K562 (cell line): ENCODE data around the gene PRDX2. TPM values are rescaled to one million over a fixed set of nuclear protein-coding genes. Genes with fewer than 3 reads are reported as not detected.

ENCODE experiments used
- ATAC-seq: fragments of 200-7000 bp; cut with Tn5 transposase; 3 replicates; pipeline ENCODE4 v1.9.1; 2020; ENCODE audit warnings: moderate library complexity
- BruUV-seq: library from RNA; stranded (reverse); fragments of 400-500 nt; replicated peaks from 2 replicates; lab custom pipeline; 2021; lab: Mats Ljungman, UMichigan
- CTCF ChIA-PET: fragments of 300-600 bp; formaldehyde crosslinking; extraction: SDS; loops from one replicate; lab custom pipeline; 2021; ENCODE audit warnings: low intra/inter-chr PET ratio; lab: Yijun Ruan, JAX
- POLR2A ChIA-PET: fragments of 300-600, 350-650 bp; sonication (Branson Sonifier 250); formaldehyde crosslinking; extraction: SDS; loops from one replicate; lab custom pipeline; 2021; ENCODE audit warnings: antibody characterized with exemption, inconsistent platforms; lab: Yijun Ruan, JAX
- DNase-seq, 4 experiments: peaks; one replicate each; pipeline versions ENCODE4 v3.0.0 to v3.0.0-alpha.2; 2011 to 2018; ENCODE audit warnings: low spot score in 3 of 4, mixed read lengths in 3 of 4; ENCODE audit errors: extremely low read depth in 1 of 4
- FAIRE-seq: peaks from 2 replicates; lab custom pipeline; 2011; peaks lifted over from hg19 to GRCh38; lab: Jason Lieb, UNC
- H2AFZ ChIP-seq: 2 replicates; pipeline ENCODE4 v1.6.0; 2011; ENCODE audit warnings: low read depth, low read length, control low read depth, inconsistent platforms
- H3K27ac ChIP-seq: fragments of 200-600 bp; 3 replicates; pipeline ENCODE4 v1.8.0; 2011; ENCODE audit warnings: low read depth, mild to moderate bottlenecking, control low read depth, inconsistent platforms, low read length, moderate library complexity, mixed read lengths; ENCODE audit errors: extremely low read depth
- H3K27me3 ChIP-seq, 2 experiments: fragments of 300-600 bp in 1 of 2; 2 replicates in 1 of 2; 3 replicates in 1 of 2; pipeline versions ENCODE4 v1.6.0 to v1.8.0; 2011; ENCODE audit warnings: inconsistent platforms in 2 of 2, low read length in 2 of 2, mild to moderate bottlenecking in 1 of 2, mixed read lengths in 1 of 2, moderate library complexity in 1 of 2; ENCODE audit not compliant: control insufficient read depth in 2 of 2, insufficient read depth in 2 of 2
- H3K36me3 ChIP-seq: fragments of 300-600 bp; 3 replicates; pipeline ENCODE4 v1.8.0; 2011; ENCODE audit warnings: mild to moderate bottlenecking, low read length, inconsistent platforms; ENCODE audit not compliant: control insufficient read depth, insufficient read depth
- H3K4me1 ChIP-seq, 2 experiments: fragments of 200-600 bp in 1 of 2; replicated peaks in 1 of 2; 2 replicates in 1 of 2; 3 replicates in 1 of 2; pipeline versions ENCODE4 v1.5.1 to v1.8.0; 2011; ENCODE audit warnings: inconsistent platforms in 2 of 2, low read length in 2 of 2, mild to moderate bottlenecking in 1 of 2, mixed read lengths in 1 of 2, moderate library complexity in 1 of 2; ENCODE audit not compliant: control insufficient read depth in 2 of 2, insufficient read depth in 2 of 2
- H3K4me2 ChIP-seq: 2 replicates; pipeline ENCODE4 v1.6.1; 2011; ENCODE audit warnings: low read length, control low read depth, inconsistent platforms, mixed read lengths; ENCODE audit not compliant: insufficient read depth
- H3K4me3 ChIP-seq: fragments of 200-600 bp; sonication (generic), shearing (Covaris generic); 2 replicates; pipeline ENCODE4 v1.5.1; 2016; ENCODE audit warnings: control low read depth, inconsistent platforms
- H3K79me2 ChIP-seq: fragments of 200-600 bp; 3 replicates; pipeline ENCODE4 v1.8.0; 2011; ENCODE audit warnings: low read length, inconsistent platforms; ENCODE audit not compliant: control insufficient read depth, insufficient read depth
- H3K9ac ChIP-seq, 2 experiments: 2 replicates each; pipeline versions ENCODE4 v1.6.0 to v1.6.1; 2011; ENCODE audit warnings: low read depth in 2 of 2, low read length in 2 of 2, control low read depth in 1 of 2, inconsistent platforms in 1 of 2, mild to moderate bottlenecking in 1 of 2, mixed read lengths in 1 of 2; ENCODE audit not compliant: insufficient read depth in 1 of 2
- H3K9me1 ChIP-seq: one replicate; pipeline ENCODE4 v1.6.0; 2011; ENCODE audit warnings: inconsistent platforms, mild to moderate bottlenecking, low read length, moderate library complexity; ENCODE audit not compliant: control insufficient read depth, insufficient read depth
- H3K9me3 ChIP-seq: replicated peaks from 2 replicates; pipeline ENCODE4 v1.5.1; 2011; ENCODE audit warnings: low read depth, low read length, inconsistent platforms; ENCODE audit not compliant: control insufficient read depth, insufficient read depth
- H4K20me1 ChIP-seq: replicated peaks from 2 replicates; pipeline ENCODE4 v1.6.1; 2011; ENCODE audit warnings: low read length, inconsistent platforms, mixed read lengths; ENCODE audit not compliant: control insufficient read depth, insufficient read depth
- BCLAF1 ChIP-seq, 2 experiments: fragments of 450-650 bp in 1 of 2; IDR thresholded peaks; 2 replicates each; pipeline ENCODE4 v1.6.1; 2011 to 2017; ENCODE audit warnings: low read depth in 2 of 2, antibody characterized with exemption in 1 of 2, borderline replicate concordance in 1 of 2, low read length in 1 of 2, mild to moderate bottlenecking in 1 of 2, mixed read lengths in 1 of 2; ENCODE audit not compliant: control insufficient read depth in 1 of 2
- BHLHE40 ChIP-seq: IDR thresholded peaks from 2 replicates; pipeline ENCODE4 v1.6.1; 2011; ENCODE audit warnings: low read length, improper control_type of control experiment
- FOXP1 ChIP-seq: sonication (generic); formaldehyde crosslinking; IDR thresholded peaks from 2 replicates; pipeline ENCODE4 v1.8.0; 2022; ENCODE audit warnings: mild to moderate bottlenecking, missing genetic modification reagents
- GABPA ChIP-seq: fragments of 200-800 bp; sonication (Bioruptor generic); conservative IDR thresholded peaks from 2 replicates; pipeline ENCODE4 v1.6.1; 2016; ENCODE audit warnings: low read depth, missing genetic modification characterization, missing compliant biosample characterization
- GABPB1 ChIP-seq: sonication (generic); formaldehyde crosslinking; IDR thresholded peaks from 2 replicates; pipeline ENCODE4 v1.8.0; 2022; ENCODE audit warnings: mild to moderate bottlenecking, missing genetic modification reagents
- HDAC1 ChIP-seq, 2 experiments: fragments of 450-650 bp; IDR thresholded peaks; 2 replicates each; pipeline ENCODE4 v1.6.1; 2016 to 2017; ENCODE audit warnings: inconsistent platforms in 1 of 2, mild to moderate bottlenecking in 1 of 2, moderate library complexity in 1 of 2
- MAX ChIP-seq: sonication (generic); formaldehyde crosslinking; IDR thresholded peaks from 2 replicates; pipeline ENCODE4 v1.9.0; 2022; ENCODE audit warnings: mild to moderate bottlenecking, missing genetic modification reagents
- NCOA6 ChIP-seq: fragments of 450-650 bp; IDR thresholded peaks from 2 replicates; pipeline ENCODE4 v1.6.1; 2017; ENCODE audit warnings: mild to moderate bottlenecking
- RBFOX2 ChIP-seq: fragments of 200-400 bp; formaldehyde crosslinking; IDR thresholded peaks from 2 replicates; pipeline ENCODE4 v1.6.1; 2017; ENCODE audit warnings: low read depth, mild to moderate bottlenecking, low read length, moderate library complexity
- RBM25 ChIP-seq: fragments of 200-400 bp; formaldehyde crosslinking; IDR thresholded peaks from 2 replicates; pipeline ENCODE4 v1.6.1; 2018; ENCODE audit warnings: low read length, low read depth, moderate library complexity; ENCODE audit not compliant: severe bottlenecking
- SIN3B ChIP-seq: fragments of 450-650 bp; IDR thresholded peaks from 2 replicates; pipeline ENCODE4 v1.6.1; 2017; ENCODE audit warnings: low read depth, mild to moderate bottlenecking, moderate library complexity
- SOX6 ChIP-seq: fragments of 450-650 bp; IDR thresholded peaks from 2 replicates; pipeline ENCODE4 v1.6.1; 2014; ENCODE audit warnings: mild to moderate bottlenecking
- YY1 ChIP-seq, 3 experiments: IDR thresholded peaks; 2 replicates each; pipeline ENCODE4 v1.6.1; 2011; ENCODE audit warnings: low read length in 2 of 3, mild to moderate bottlenecking in 2 of 3, moderate library complexity in 2 of 3, borderline replicate concordance in 1 of 3, control low read depth in 1 of 3, low read depth in 1 of 3; ENCODE audit not compliant: insufficient read depth in 3 of 3, insufficient replicate concordance in 2 of 3, control insufficient read depth in 1 of 3, insufficient read length in 1 of 3; ENCODE audit errors: extremely low read depth in 1 of 3
- WGBS: fragments of 100-300 bp; shearing (Covaris generic); methylation state at CpG from one replicate; pipeline ENCODE4 v1.1.6; 2016; ENCODE audit warnings: low coverage, mixed read lengths; ENCODE audit not compliant: insufficient coverage; ENCODE audit errors: missing lambda C conversion rate; 5-methylcytosine and 5-hydroxymethylcytosine counted together
- in situ Hi-C: fragments of 300-500 bp; cut with MboI; formaldehyde crosslinking; loops from 4 replicates; pipeline ENCODE4 v1.15.0; 2018; ENCODE audit warnings: inconsistent platforms, mixed read lengths
- intact Hi-C: fragments of 100-400 bp; cut with micrococcal nuclease; formaldehyde crosslinking; loops from 2 replicates; pipeline ENCODE4 v1.14.2; 2022
- polyA plus RNA-seq, 8 experiments: library from polyadenylated mRNA; depleted of rRNA in 4 of 8; stranded (reverse) in 5 of 8; unstranded in 3 of 8; fragments of >200 nt; fragmentation: Nextera tagmentation in 2 of 8; fragmentation: Illumina TruSeq in 1 of 8; extraction: Ambion mirVana in 2 of 8; extraction: Trizol in 1 of 8; gene quantifications; 2 replicates each; pipeline versions ENCODE4 v1.2.1 to v1.2.3, GENCODE V29; 2011 to 2014; ENCODE audit warnings: inconsistent platforms in 1 of 8, missing spikeins in 1 of 8
- total RNA-seq, 7 experiments: library from RNA; depleted of rRNA in 6 of 7; stranded (reverse); fragments of >200 nt in 6 of 7; fragmentation: Illumina TruSeq in 2 of 7; extraction: Trizol in 2 of 7; gene quantifications; 2 replicates each; pipeline versions ENCODE4 v1.2.1 to v1.2.3, GENCODE V29; 2011 to 2021; ENCODE audit warnings: low replicate concordance in 1 of 7
- TF ChIP-seq, protein P1 (sequence below): fragments of 450-650 bp; formaldehyde crosslinking; IDR thresholded peaks from 2 replicates; pipeline ENCODE4 v1.4.0; 2020; ENCODE audit warnings: mild to moderate bottlenecking, moderate library complexity

Gene PRDX2
- total and polyA plus RNA-seq, 9 of the 15 experiments (the other 6 are each of a cell fraction or from before 2014, with no cell fraction given): 206 to 1,183 (median 415) TPM

- Histone ChIP-seq H3K4me3 (peak overlapping the region; percentile 83), H3K4me1 (peaks cover 46 to 82% of the 10 kb centered on the region in 2 experiments), H3K4me2 (peak overlapping the region; percentile 96), H3K27me3 (no peaks in the 10 kb centered on the region), H3K9me3 (no peaks in the 10 kb centered on the region), H3K9ac (peak overlapping the region; percentile 60 to 87), H4K20me1 (peaks cover 13% of the 10 kb centered on the region; the same call in 1 of the 2 replicates), H2AFZ (peak overlapping the region; percentile 58), H3K79me2 (peaks cover 36% of the 10 kb centered on the region), H3K36me3 (no peaks in the 10 kb centered on the region), H3K9me1 (no peaks in the 10 kb centered on the region), H3K27ac (peak overlapping the region; percentile 89)
- intact Hi-C loops: loop anchor here (10.0 kb wide), 1 partner anchor 225 kb away; no protein-coding TSS in a partner anchor
- CTCF ChIA-PET: no interaction called here
- POLR2A ChIA-PET: interaction anchor here (0.7 to 3.5 kb wide), 7 partner anchors 8 to 179 kb away, joined by 3 to 39 read pairs (median 4); partner anchors contain the start of genes BEST2, GCDH, ZNF490 and ZNF791
- WGBS: 1% methylated on average over 48 of the region's 56 CpGs
- ATAC-seq: peak; percentile 70
- FAIRE-seq: peak; percentile 42
- BruUV-seq: no TSS peak
- in situ Hi-C loops: no loop called here
- DNase-seq: peak; percentile 88 to 97 (median 92)
- peak; percentile 73 for TF ChIP-seq RBM25
- peak; percentile 87 for TF ChIP-seq GABPB1 (CRISPR knock-in tag)
- TF ChIP-seq HDAC1 (IDR thresholded peaks at IDR 0.05): peak in 1 of 2 experiments; percentile 59; a peak in 2 of 4 replicates
- TF ChIP-seq SIN3B: peak; percentile 49
- peak; percentile 91 for TF ChIP-seq NCOA6
- no peak for TF ChIP-seq FOXP1
- TF ChIP-seq, protein P1, sequence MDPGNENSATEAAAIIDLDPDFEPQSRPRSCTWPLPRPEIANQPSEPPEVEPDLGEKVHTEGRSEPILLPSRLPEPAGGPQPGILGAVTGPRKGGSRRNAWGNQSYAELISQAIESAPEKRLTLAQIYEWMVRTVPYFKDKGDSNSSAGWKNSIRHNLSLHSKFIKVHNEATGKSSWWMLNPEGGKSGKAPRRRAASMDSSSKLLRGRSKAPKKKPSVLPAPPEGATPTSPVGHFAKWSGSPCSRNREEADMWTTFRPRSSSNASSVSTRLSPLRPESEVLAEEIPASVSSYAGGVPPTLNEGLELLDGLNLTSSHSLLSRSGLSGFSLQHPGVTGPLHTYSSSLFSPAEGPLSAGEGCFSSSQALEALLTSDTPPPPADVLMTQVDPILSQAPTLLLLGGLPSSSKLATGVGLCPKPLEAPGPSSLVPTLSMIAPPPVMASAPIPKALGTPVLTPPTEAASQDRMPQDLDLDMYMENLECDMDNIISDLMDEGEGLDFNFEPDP (CRISPR knock-in tag): no peak
- peak in 1 of 3 experiments; percentile 50 for TF ChIP-seq YY1 (IDR thresholded peaks at IDR 0.05; ENCODE audit: borderline replicate concordance in 1 of 3, control insufficient read depth in 1 of 3, extremely low read depth in 1 of 3, insufficient read depth in 3 of 3, insufficient read length in 1 of 3, insufficient replicate concordance in 2 of 3, low read depth in 1 of 3, low read length in 2 of 3)
- TF ChIP-seq RBFOX2: peak; percentile 86
- peak in 1 of 2 experiments; percentile 91; a peak in 2 of 4 replicates for TF ChIP-seq BCLAF1 (IDR thresholded peaks at IDR 0.05; ENCODE audit: borderline replicate concordance in 1 of 2, control insufficient read depth in 1 of 2, low read depth in 2 of 2, low read length in 1 of 2)
- TF ChIP-seq BHLHE40: peak; percentile 94
- peak; percentile 39; the same call in 1 of the 2 replicates for TF ChIP-seq MAX (CRISPR knock-in tag)
- peak; percentile 88 for TF ChIP-seq GABPA (tag)
- TF ChIP-seq SOX6: peak; percentile 47; the same call in 1 of the 2 replicates
These were observed 11.5 kb downstream of the PRDX2 start for GRCh38 chr19:12789904-12790619.
